SK-N-SH (cell line): ENCODE data around the gene ARHGAP10. TPM values are rescaled to one million over a fixed set of nuclear protein-coding genes. Genes with fewer than 3 reads are reported as not detected.

Experiments used
- CTCF ChIA-PET: fragments of 300-600, 350-600 bp; formaldehyde crosslinking; extraction: SDS; loops from one replicate; lab custom pipeline; 2021; lab: Yijun Ruan, JAX
- POLR2A ChIA-PET: fragments of 350-600 bp; sonication (Branson Sonifier 250); formaldehyde crosslinking; extraction: SDS; loops from one replicate; lab custom pipeline; 2020; ENCODE audit warnings: antibody characterized with exemption, inconsistent platforms; lab: Yijun Ruan, JAX
- DNase-seq: peaks from one replicate; pipeline ENCODE4 v3.0.0; 2012
- H2AFZ ChIP-seq: fragments of 200-600 bp; sonication (generic); 2 replicates; pipeline ENCODE4 v1.8.1; 2016; ENCODE audit warnings: antibody characterized with exemption, mild to moderate bottlenecking, low read depth
- H3F3A ChIP-seq: fragments of 200-600 bp; sonication (generic); replicated peaks from 2 replicates; pipeline ENCODE3; 2016; ENCODE audit warnings: antibody characterized with exemption, mild to moderate bottlenecking; ENCODE audit not compliant: insufficient read depth
- H3K27ac ChIP-seq, 2 experiments: fragments of 200-500 bp in 1 of 2; fragments of 200-600 bp in 1 of 2; sonication (Bioruptor generic) in 1 of 2; sonication (generic), shearing (Covaris generic) in 1 of 2; 2 replicates each; pipeline versions ENCODE4 v1.5.1 to v1.6.1; 2014 to 2016; ENCODE audit warnings: low read depth in 2 of 2, inconsistent platforms in 1 of 2, low read length in 1 of 2, mild to moderate bottlenecking in 1 of 2, mixed read lengths in 1 of 2
- H3K27me3 ChIP-seq: fragments of 200-600 bp; sonication (generic), shearing (Covaris generic); 2 replicates; pipeline ENCODE4 v1.6.1; 2016; ENCODE audit warnings: mixed run types; ENCODE audit not compliant: insufficient read depth
- H3K36me3 ChIP-seq, 2 experiments: fragments of 200-500 bp in 1 of 2; fragments of 200-600 bp in 1 of 2; sonication (Bioruptor generic) in 1 of 2; sonication (generic) in 1 of 2; replicated peaks in 1 of 2; 2 replicates each; pipeline versions ENCODE3 to v1.5.1; 2014 to 2016; ENCODE audit warnings: low read length in 1 of 2, mild to moderate bottlenecking in 1 of 2; ENCODE audit not compliant: insufficient read depth in 2 of 2, control insufficient read depth in 1 of 2
- H3K4me1 ChIP-seq, 2 experiments: fragments of 200-500 bp in 1 of 2; fragments of 200-600 bp in 1 of 2; sonication (Bioruptor generic) in 1 of 2; sonication (generic), shearing (Covaris generic) in 1 of 2; 2 replicates each; pipeline versions ENCODE4 v1.5.1 to v1.6.1; 2014 to 2016; ENCODE audit warnings: low read depth in 1 of 2, low read length in 1 of 2, mixed run types in 1 of 2; ENCODE audit not compliant: insufficient read depth in 2 of 2, control insufficient read depth in 1 of 2
- H3K4me2 ChIP-seq: fragments of 200-600 bp; sonication (generic), shearing (Covaris generic); 2 replicates; pipeline ENCODE4 v1.6.1; 2017; ENCODE audit warnings: mixed run types
- H3K4me3 ChIP-seq, 2 experiments: fragments of 200-500 bp in 1 of 2; fragments of 200-600 bp in 1 of 2; sonication (Bioruptor generic) in 1 of 2; sonication (generic), shearing (Covaris generic) in 1 of 2; 2 replicates each; pipeline versions ENCODE4 v1.5.1 to v1.8.1; 2014 to 2016; ENCODE audit warnings: low read depth in 2 of 2, inconsistent platforms in 1 of 2, low read length in 1 of 2, mild to moderate bottlenecking in 1 of 2, mixed read lengths in 1 of 2, moderate library complexity in 1 of 2
- H3K79me2 ChIP-seq: fragments of 200-600 bp; sonication (generic); 2 replicates; pipeline ENCODE4 v1.8.1; 2017; ENCODE audit warnings: mild to moderate bottlenecking; ENCODE audit not compliant: insufficient read depth
- H3K9ac ChIP-seq: fragments of 200-600 bp; sonication (generic); 2 replicates; pipeline ENCODE4 v1.6.1; 2017; ENCODE audit warnings: mixed run types
- H3K9me2 ChIP-seq: fragments of 200-600 bp; sonication (generic); 2 replicates; pipeline ENCODE4 v1.6.1; 2017; ENCODE audit warnings: mixed run types
- H3K9me3 ChIP-seq: fragments of 200-600 bp; sonication (generic); 2 replicates; pipeline ENCODE4 v1.6.1; 2017; ENCODE audit warnings: mixed run types, mild to moderate bottlenecking, moderate library complexity
- H4K20me1 ChIP-seq: fragments of 200-600 bp; sonication (generic); 2 replicates; pipeline ENCODE4 v1.6.1; 2017; ENCODE audit warnings: mild to moderate bottlenecking, mixed run types; ENCODE audit not compliant: insufficient read depth
- CHD2 ChIP-seq: fragments of 150-350 bp; IDR thresholded peaks from 2 replicates; pipeline ENCODE4 v1.6.1; 2018; ENCODE audit warnings: low read length; ENCODE audit not compliant: partially characterized antibody
- ELF1 ChIP-seq: IDR thresholded peaks from 2 replicates; pipeline ENCODE4 v1.4.0; 2012
- FOXJ3 ChIP-seq: sonication (generic); formaldehyde crosslinking; IDR thresholded peaks from 2 replicates; pipeline ENCODE4 v1.5.1; 2020; ENCODE audit warnings: mild to moderate bottlenecking, missing genetic modification reagents
- JUND ChIP-seq: IDR thresholded peaks from 2 replicates; pipeline ENCODE4 v1.4.0; 2012
- MAX ChIP-seq: IDR thresholded peaks from 2 replicates; pipeline ENCODE4 v1.4.0; 2012; ENCODE audit warnings: low read depth
- MEF2A ChIP-seq: IDR thresholded peaks from 2 replicates; pipeline ENCODE4 v1.4.0; 2012; ENCODE audit warnings: low read depth, borderline replicate concordance
- MXI1 ChIP-seq: IDR thresholded peaks from 2 replicates; pipeline ENCODE4 v1.6.1; 2012; ENCODE audit warnings: mild to moderate bottlenecking, low read depth, low read length, improper control_type of control experiment
- POLR2AphosphoS5 ChIP-seq: IDR thresholded peaks from 2 replicates; pipeline ENCODE4 v1.6.1; 2012; ENCODE audit warnings: low read depth, low read length
- RAD21 ChIP-seq: IDR thresholded peaks from 2 replicates; pipeline ENCODE4 v1.6.1; 2012; ENCODE audit warnings: mild to moderate bottlenecking, low read length
- RFX5 ChIP-seq: IDR thresholded peaks from 2 replicates; pipeline ENCODE4 v1.6.1; 2012; ENCODE audit warnings: mild to moderate bottlenecking, improper control_type of control experiment, low read length
- RXRA ChIP-seq: IDR thresholded peaks from 2 replicates; pipeline ENCODE4 v1.4.0; 2012; ENCODE audit warnings: low read depth, mild to moderate bottlenecking, borderline replicate concordance
- SIN3A ChIP-seq: IDR thresholded peaks from 2 replicates; pipeline ENCODE4 v1.6.1; 2012; ENCODE audit warnings: low read depth, mild to moderate bottlenecking, low read length, moderate library complexity, borderline replicate concordance
- SMC3 ChIP-seq: IDR thresholded peaks from 2 replicates; pipeline ENCODE4 v1.6.1; 2012; ENCODE audit warnings: low read depth, low read length, improper control_type of control experiment
- TAF1 ChIP-seq: IDR thresholded peaks from 2 replicates; pipeline ENCODE4 v1.6.1; 2012; ENCODE audit warnings: low read depth, mild to moderate bottlenecking, low read length, moderate library complexity, borderline replicate concordance
- USF2 ChIP-seq: fragments of 150-350 bp; IDR thresholded peaks from 2 replicates; pipeline ENCODE4 v1.6.1; 2017; ENCODE audit warnings: antibody characterized with exemption, low read length, low read depth, borderline replicate concordance
- YY1 ChIP-seq: IDR thresholded peaks from 2 replicates; pipeline ENCODE4 v1.4.0; 2012; ENCODE audit warnings: low read depth, mild to moderate bottlenecking
- ZBTB33 ChIP-seq: IDR thresholded peaks from 2 replicates; pipeline ENCODE4 v1.4.0; 2012; ENCODE audit warnings: low read depth, borderline replicate concordance
- WGBS: methylation state at CpG from one replicate; pipeline ENCODE4 v1.1.6; 2017; ENCODE audit warnings: low lambda C conversion rate; 5-methylcytosine and 5-hydroxymethylcytosine counted together
- polyA plus RNA-seq, 3 experiments: library from polyadenylated mRNA; depleted of rRNA; stranded (reverse); fragments of >200 nt; gene quantifications; 2 replicates each; pipeline ENCODE4 v1.2.3, GENCODE V29; 2012
- TF ChIP-seq, protein P1 (sequence below): IDR thresholded peaks from 2 replicates; pipeline ENCODE4; 2012
- TF ChIP-seq, protein P2 (sequence below): fragments of 150-350 bp; IDR thresholded peaks from 2 replicates; pipeline ENCODE4 v1.6.1; 2016; ENCODE audit warnings: mild to moderate bottlenecking, low read depth, low read length

Gene ARHGAP10
- polyA plus RNA-seq, 1 of the 3 experiments (the other 2 are of a cell fraction), result 15.1 TPM

GRCh38 chr4:148051403-148051802 is 319.5 kb downstream of the ARHGAP10 start:
- DNase-seq, result no peak
- ChIA-PET CTCF (no interaction called here), POLR2A (no interaction called here)
- H3K4me3 ChIP-seq, result no peak overlapping the region
- H3K27me3 ChIP-seq, result no peaks in the 10 kb centered on the region
- H3F3A ChIP-seq, result no peaks in the 10 kb centered on the region
- H3K36me3 ChIP-seq, result peaks cover 5 to 11% of the 10 kb centered on the region in 2 experiments
- H2AFZ ChIP-seq, result no peak overlapping the region
- 82% methylated on average over 4 of the region's 4 CpGs for WGBS
- no peak overlapping the region for H3K4me2 ChIP-seq
- H3K9me3 ChIP-seq, result no peaks in the 10 kb centered on the region
- TF ChIP-seq RXRA (no peak), POLR2AphosphoS5 (no peak), ZBTB33 (no peak), FOXJ3 (no peak), RFX5 (no peak), TAF1 (no peak), USF2 (no peak), ELF1 (no peak), MEF2A (no peak)
- TF ChIP-seq, protein P1, sequence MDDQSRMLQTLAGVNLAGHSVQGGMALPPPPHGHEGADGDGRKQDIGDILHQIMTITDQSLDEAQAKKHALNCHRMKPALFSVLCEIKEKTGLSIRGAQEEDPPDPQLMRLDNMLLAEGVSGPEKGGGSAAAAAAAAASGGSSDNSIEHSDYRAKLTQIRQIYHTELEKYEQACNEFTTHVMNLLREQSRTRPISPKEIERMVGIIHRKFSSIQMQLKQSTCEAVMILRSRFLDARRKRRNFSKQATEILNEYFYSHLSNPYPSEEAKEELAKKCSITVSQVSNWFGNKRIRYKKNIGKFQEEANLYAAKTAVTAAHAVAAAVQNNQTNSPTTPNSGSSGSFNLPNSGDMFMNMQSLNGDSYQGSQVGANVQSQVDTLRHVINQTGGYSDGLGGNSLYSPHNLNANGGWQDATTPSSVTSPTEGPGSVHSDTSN, result no peak
- TF ChIP-seq, protein P2, sequence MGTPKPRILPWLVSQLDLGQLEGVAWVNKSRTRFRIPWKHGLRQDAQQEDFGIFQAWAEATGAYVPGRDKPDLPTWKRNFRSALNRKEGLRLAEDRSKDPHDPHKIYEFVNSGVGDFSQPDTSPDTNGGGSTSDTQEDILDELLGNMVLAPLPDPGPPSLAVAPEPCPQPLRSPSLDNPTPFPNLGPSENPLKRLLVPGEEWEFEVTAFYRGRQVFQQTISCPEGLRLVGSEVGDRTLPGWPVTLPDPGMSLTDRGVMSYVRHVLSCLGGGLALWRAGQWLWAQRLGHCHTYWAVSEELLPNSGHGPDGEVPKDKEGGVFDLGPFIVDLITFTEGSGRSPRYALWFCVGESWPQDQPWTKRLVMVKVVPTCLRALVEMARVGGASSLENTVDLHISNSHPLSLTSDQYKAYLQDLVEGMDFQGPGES, result no peak
- H3K9ac ChIP-seq, result no peak overlapping the region
- H3K4me1 ChIP-seq, result peaks cover 6 to 13% of the 10 kb centered on the region in 2 experiments; a peak in 3 of 4 replicates
- H4K20me1 ChIP-seq, result no peaks in the 10 kb centered on the region
- no peak overlapping the region for H3K27ac ChIP-seq
- no peaks in the 10 kb centered on the region for H3K9me2 ChIP-seq
- H3K79me2 ChIP-seq, result no peaks in the 10 kb centered on the region

DNA sequence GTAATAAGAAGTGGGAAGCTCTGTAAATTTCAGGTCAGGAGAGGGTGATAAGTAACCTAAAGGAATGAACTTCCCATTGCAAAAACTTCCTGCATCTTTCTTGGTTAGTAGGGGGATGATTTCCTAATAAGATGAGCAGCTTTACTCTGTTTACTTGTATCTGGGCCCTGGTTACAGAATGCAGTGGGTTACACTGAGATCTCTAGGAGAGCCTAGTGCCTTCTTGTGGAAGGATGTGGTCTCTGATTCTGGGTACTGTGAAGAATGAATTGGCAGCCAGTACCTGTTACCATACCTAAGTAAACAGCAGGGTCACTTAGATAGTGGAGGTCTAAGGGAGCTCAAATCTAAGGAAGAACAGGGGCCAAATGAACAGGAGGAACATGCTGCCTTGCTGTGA is 320.6 kb downstream of the ARHGAP10 start:
- Histone ChIP-seq H3K36me3 (peaks cover 5% of the 10 kb centered on the region in 2 experiments), H3K27ac (no peak overlapping the region), H2AFZ (no peak overlapping the region), H4K20me1 (no peaks in the 10 kb centered on the region), H3K79me2 (no peaks in the 10 kb centered on the region), H3F3A (no peaks in the 10 kb centered on the region), H3K4me1 (peaks cover 7 to 13% of the 10 kb centered on the region in 2 experiments; a peak in 3 of 4 replicates), H3K4me2 (no peak overlapping the region), H3K9me2 (no peaks in the 10 kb centered on the region), H3K4me3 (no peak overlapping the region), H3K9me3 (no peaks in the 10 kb centered on the region), H3K9ac (no peak overlapping the region), H3K27me3 (no peaks in the 10 kb centered on the region)
- TF ChIP-seq CHD2, result no peak
- no peak for TF ChIP-seq SIN3A
- TF ChIP-seq RXRA, result no peak
- no peak for TF ChIP-seq TAF1
- TF ChIP-seq FOXJ3, result no peak
- no peak for TF ChIP-seq POLR2AphosphoS5
- TF ChIP-seq MXI1, result no peak
- TF ChIP-seq SMC3, result no peak
- no peak for TF ChIP-seq RAD21
- no peak for TF ChIP-seq ZBTB33
- TF ChIP-seq RFX5, result no peak
- no peak for TF ChIP-seq YY1
- TF ChIP-seq USF2, result no peak
- no peak for TF ChIP-seq MAX
- no peak for TF ChIP-seq JUND
- no peak for DNase-seq
- ChIA-PET CTCF (interaction anchor here (1.1 kb wide), 1 partner anchor 185 kb away, joined by 3 read pairs; no protein-coding TSS in a partner anchor), POLR2A (no interaction called here)
